Measurements from ENCODE around the gene HARS2. TPM values are rescaled to one million over a fixed set of nuclear protein-coding genes. Genes with fewer than 3 reads are reported as not detected.

The HARS2 gene
- total RNA-seq, 2 donors from 2014 or later, result 29.8 to 34.1 TPM

GRCh38 chr5:140734354-140734753 lies 43.1 kb downstream of the HARS2 start:
- H3K36me3 Mint-ChIP-seq, result peaks cover 5 to 15% of the 10 kb centered on the region in 2 donors
- no peak for ATAC-seq
- DNase-seq (ENCODE audit: low spot score in 2 of 2), result no peak
- peaks cover 0 to 10% of the 10 kb centered on the region in 2 donors for H3K9me3 Mint-ChIP-seq
- H3K27ac Mint-ChIP-seq, result no peak overlapping the region

- ATAC-seq, result no peak
- peaks cover 15 to 19% of the 10 kb centered on the region in 2 donors for H3K9me3 Mint-ChIP-seq
- DNase-seq (ENCODE audit: low spot score in 2 of 2), result no peak
- no peak overlapping the region for H3K27ac Mint-ChIP-seq
- H3K36me3 Mint-ChIP-seq, result peaks cover 14 to 35% of the 10 kb centered on the region in 2 donors
Observed at GRCh38 chr5:140737486-140737885, 46.2 kb downstream of the HARS2 start.

DNA sequence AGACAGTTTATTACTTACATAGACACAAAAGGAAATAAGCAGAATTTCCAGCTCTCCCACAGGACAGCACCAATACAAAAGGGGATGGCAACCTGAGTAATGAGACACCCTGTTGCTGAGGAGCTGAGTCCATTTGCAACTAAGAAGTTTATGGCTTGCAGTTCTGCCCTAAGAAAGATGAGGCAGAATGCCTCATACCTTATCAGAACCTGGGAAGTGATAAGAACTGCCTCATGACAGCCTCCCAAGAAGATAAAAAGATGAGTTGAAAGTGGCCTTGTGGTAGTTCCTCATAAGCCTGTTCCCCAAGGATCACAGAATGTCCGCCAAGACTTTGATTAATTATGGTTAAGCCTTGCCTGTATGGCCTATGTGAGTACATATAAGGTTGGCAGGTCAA lies 50.7 kb downstream of the HARS2 start:
- H3K36me3 Mint-ChIP-seq, result peaks cover 20 to 25% of the 10 kb centered on the region in 2 donors
- ATAC-seq (no peak), DNase-seq (ENCODE audit: low spot score in 2 of 2) (no peak)
- peaks cover 15 to 19% of the 10 kb centered on the region in 2 donors for H3K9me3 Mint-ChIP-seq
- H3K27ac Mint-ChIP-seq, result no peak overlapping the region

Other genes starting within 250 kb of the HARS2 start
- gene EIF4EBP3, start 143.8 kb upstream of the HARS2 start, total RNA-seq, result 10 to 100 TPM; 13.0 to 14.8 TPM
- 10 to 100 TPM; 29.3 to 55.0 TPM for gene SRA1, start 134.0 kb upstream of the HARS2 start, total RNA-seq
- 10 to 100 TPM; 36.6 to 38.1 TPM for gene APBB3, start 126.9 kb upstream of the HARS2 start, total RNA-seq
- gene SLC35A4, start 126.6 kb upstream of the HARS2 start, total RNA-seq, result 10 to 100 TPM; 62.5 to 70.3 TPM
- 1 to 10 TPM in 1 of 2 donors, under 1 TPM in 1; 0.56 to 1.6 TPM for gene CD14, start 58.3 kb upstream of the HARS2 start, total RNA-seq
- gene TMCO6, start 52.0 kb upstream of the HARS2 start, total RNA-seq, result 10 to 100 TPM; 28.7 to 30.2 TPM
- gene NDUFA2, start 43.8 kb upstream of the HARS2 start, total RNA-seq, result 10 to 100 TPM; 68.4 to 71.8 TPM
- 100 to 1,000 TPM in 1 of 2 donors, 10 to 100 TPM in 1; 87.6 to 108 TPM for gene IK, start 43.6 kb upstream of the HARS2 start, total RNA-seq
- 10 to 100 TPM; 32.5 to 36.3 TPM for gene WDR55, start 26.6 kb upstream of the HARS2 start, total RNA-seq
- 1 to 10 TPM in 1 of 2 donors, under 1 TPM in 1; 0.82 to 3.4 TPM for gene DND1, start 17.9 kb upstream of the HARS2 start, total RNA-seq
- 10 to 100 TPM; 78.9 to 94.6 TPM for gene HARS1, start 85 bp upstream of the HARS2 start, total RNA-seq
- 10 to 100 TPM; 50.9 to 72.1 TPM for gene ZMAT2, start 9.0 kb downstream of the HARS2 start, total RNA-seq
- not detected for gene PCDHA1, start 94.7 kb downstream of the HARS2 start, total RNA-seq
- gene PCDHA2, start 103.4 kb downstream of the HARS2 start, total RNA-seq, result under 1 TPM in 1 of 2 donors, not detected in 1; 0.09 TPM
- not detected for gene PCDHA3, start 109.6 kb downstream of the HARS2 start, total RNA-seq
- gene PCDHA4, start 115.6 kb downstream of the HARS2 start, total RNA-seq, result not detected
- gene PCDHA5, start 130.2 kb downstream of the HARS2 start, total RNA-seq, result not detected
- gene PCDHA6, start 136.5 kb downstream of the HARS2 start, total RNA-seq, result not detected
- gene PCDHA7, start 142.8 kb downstream of the HARS2 start, total RNA-seq, result not detected
- not detected for gene PCDHA8, start 149.7 kb downstream of the HARS2 start, total RNA-seq
- not detected for gene PCDHA9, start 156.9 kb downstream of the HARS2 start, total RNA-seq
- gene PCDHA10, start 164.4 kb downstream of the HARS2 start, total RNA-seq, result not detected
- not detected for gene PCDHA11, start 177.5 kb downstream of the HARS2 start, total RNA-seq
- gene PCDHA12, start 183.9 kb downstream of the HARS2 start, total RNA-seq, result not detected
- not detected for gene PCDHA13, start 190.7 kb downstream of the HARS2 start, total RNA-seq
- not detected for gene PCDHAC1, start 234.8 kb downstream of the HARS2 start, total RNA-seq